ENCODE measurements around the gene KRTAP4-6.

DNA sequence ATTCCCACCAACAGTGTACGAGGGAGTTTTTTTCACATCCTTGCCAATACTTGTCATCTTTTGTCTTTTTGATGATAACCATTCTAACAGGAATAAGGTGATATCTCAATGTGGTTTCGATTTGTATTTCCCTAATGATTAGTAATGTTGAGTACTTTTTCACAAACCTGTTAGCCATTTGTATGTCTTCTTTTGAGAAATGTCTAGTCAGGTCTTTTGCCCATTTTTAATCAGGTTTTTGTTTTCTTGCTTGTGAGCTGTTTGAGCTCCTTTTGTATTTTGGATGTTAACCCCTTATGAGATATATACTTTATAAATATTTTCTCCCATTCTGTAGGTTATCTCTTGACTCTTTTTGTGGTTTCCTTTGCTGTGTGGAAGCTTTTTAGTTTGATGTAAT lies 11.2 kb upstream of the KRTAP4-6 start:
- no peak for TF ChIP-seq CTCF (IDR thresholded peaks at IDR 0.05 in 4 of 5, conservative IDR thresholded peaks at IDR 0.05 in 1 of 5)
- TF ChIP-seq POLR2A (IDR thresholded peaks at IDR 0.05), result no peak
